ENCODE measurements around the gene NPC1.

DNA sequence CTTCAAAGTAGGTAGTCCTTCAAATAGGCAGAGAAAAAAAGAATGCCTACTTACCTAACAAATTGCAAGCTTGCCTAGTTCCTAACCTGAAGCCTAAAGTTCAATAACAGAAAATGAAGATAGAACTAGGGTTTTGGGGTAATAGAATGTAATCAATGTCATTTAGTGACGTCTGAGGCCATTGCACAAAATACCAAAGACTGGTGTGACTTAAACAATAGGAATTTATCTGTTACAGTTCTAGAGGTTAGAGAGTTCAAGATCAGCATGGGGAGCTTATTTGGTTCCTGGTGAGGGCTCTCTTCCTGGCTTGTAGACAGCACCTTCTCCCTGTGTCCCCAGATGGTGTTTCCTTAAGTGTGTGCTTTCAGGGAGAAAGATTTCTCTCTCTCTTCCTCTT, 4.7 kb upstream of the NPC1 start:
- TF ChIP-seq, protein P1, sequence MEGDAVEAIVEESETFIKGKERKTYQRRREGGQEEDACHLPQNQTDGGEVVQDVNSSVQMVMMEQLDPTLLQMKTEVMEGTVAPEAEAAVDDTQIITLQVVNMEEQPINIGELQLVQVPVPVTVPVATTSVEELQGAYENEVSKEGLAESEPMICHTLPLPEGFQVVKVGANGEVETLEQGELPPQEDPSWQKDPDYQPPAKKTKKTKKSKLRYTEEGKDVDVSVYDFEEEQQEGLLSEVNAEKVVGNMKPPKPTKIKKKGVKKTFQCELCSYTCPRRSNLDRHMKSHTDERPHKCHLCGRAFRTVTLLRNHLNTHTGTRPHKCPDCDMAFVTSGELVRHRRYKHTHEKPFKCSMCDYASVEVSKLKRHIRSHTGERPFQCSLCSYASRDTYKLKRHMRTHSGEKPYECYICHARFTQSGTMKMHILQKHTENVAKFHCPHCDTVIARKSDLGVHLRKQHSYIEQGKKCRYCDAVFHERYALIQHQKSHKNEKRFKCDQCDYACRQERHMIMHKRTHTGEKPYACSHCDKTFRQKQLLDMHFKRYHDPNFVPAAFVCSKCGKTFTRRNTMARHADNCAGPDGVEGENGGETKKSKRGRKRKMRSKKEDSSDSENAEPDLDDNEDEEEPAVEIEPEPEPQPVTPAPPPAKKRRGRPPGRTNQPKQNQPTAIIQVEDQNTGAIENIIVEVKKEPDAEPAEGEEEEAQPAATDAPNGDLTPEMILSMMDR (IDR thresholded peaks at IDR 0.05; ENCODE audit: low read depth, low read length, poor library complexity, severe bottlenecking), result no peak
- TF ChIP-seq EZH2phosphoT487 (IDR thresholded peaks at IDR 0.05; ENCODE audit: borderline replicate concordance, low read length), result no peak
